PC-9 (cell line): ENCODE data around the gene ANKEF1. TPM values are rescaled to one million over a fixed set of nuclear protein-coding genes. Genes with fewer than 3 reads are reported as not detected.

Experiments
- BruUV-seq: library from RNA; stranded (reverse); fragments of 400-500 nt; replicated peaks from 2 replicates; lab custom pipeline; 2021; lab: Mats Ljungman, UMichigan
- CTCF ChIA-PET: fragments of 300-600 bp; sonication (Branson Sonifier 250); formaldehyde crosslinking; loops from one replicate; lab custom pipeline; 2022; ENCODE audit warnings: antibody characterized with exemption; lab: Charles Lee
- POLR2A ChIA-PET: fragments of 300-600 bp; sonication (Branson Sonifier 250); formaldehyde crosslinking; loops from one replicate; lab custom pipeline; 2022; ENCODE audit warnings: antibody characterized with exemption; ENCODE audit not compliant: unreplicated experiment; lab: Charles Lee
- DNase-seq, 2 experiments: peaks; one replicate each; pipeline versions ENCODE4 v3.0.0 to v3.0.0-alpha.2; 2015 to 2022; ENCODE audit warnings: mixed read lengths in 1 of 2
- H2AFZ ChIP-seq: fragments of 200-600 bp; sonication (generic); 2 replicates; pipeline ENCODE4 v1.8.1; 2017; ENCODE audit warnings: antibody characterized with exemption
- H3F3A ChIP-seq: fragments of 200-600 bp; sonication (generic); 2 replicates; pipeline ENCODE4 v1.8.1; 2017; ENCODE audit warnings: antibody characterized with exemption, mild to moderate bottlenecking, low read depth; ENCODE audit not compliant: insufficient read depth
- H3K27ac ChIP-seq: fragments of 200-600 bp; sonication (generic); 2 replicates; pipeline ENCODE4 v1.6.1; 2016; ENCODE audit warnings: mixed run types
- H3K27me3 ChIP-seq: fragments of 200-600 bp; sonication (generic); 2 replicates; pipeline ENCODE4 v1.6.1; 2016; ENCODE audit warnings: low read depth, mixed run types; ENCODE audit not compliant: insufficient read depth
- H3K36me3 ChIP-seq: fragments of 200-600 bp; sonication (generic); 2 replicates; pipeline ENCODE4 v1.6.1; 2016; ENCODE audit warnings: low read depth, mixed run types
- H3K4me1 ChIP-seq: fragments of 200-600 bp; sonication (generic); replicated peaks from 2 replicates; pipeline ENCODE4 v1.6.1; 2016; ENCODE audit warnings: mixed run types; ENCODE audit not compliant: insufficient read depth
- H3K4me2 ChIP-seq: fragments of 200-600 bp; sonication (generic); 2 replicates; pipeline ENCODE4 v1.6.1; 2017; ENCODE audit warnings: mixed run types
- H3K4me3 ChIP-seq: fragments of 200-600 bp; sonication (generic); 2 replicates; pipeline ENCODE4 v1.6.1; 2016; ENCODE audit warnings: mixed run types
- H3K79me2 ChIP-seq: fragments of 200-600 bp; sonication (generic); 2 replicates; pipeline ENCODE4 v1.6.1; 2017; ENCODE audit warnings: low read depth, mixed run types
- H3K9me2 ChIP-seq: fragments of 200-600 bp; sonication (generic); 2 replicates; pipeline ENCODE4 v1.8.1; 2017; ENCODE audit warnings: mild to moderate bottlenecking; ENCODE audit not compliant: insufficient read depth
- H3K9me3 ChIP-seq: fragments of 200-600 bp; sonication (generic); 2 replicates; pipeline ENCODE4 v1.8.1; 2016; ENCODE audit warnings: low read depth; ENCODE audit not compliant: insufficient read depth
- H4K20me1 ChIP-seq: fragments of 200-600 bp; sonication (generic); 2 replicates; pipeline ENCODE4 v1.8.1; 2017; ENCODE audit not compliant: insufficient read depth
- EZH2 ChIP-seq: fragments of 200-600 bp; sonication (generic); IDR thresholded peaks from 2 replicates; pipeline ENCODE4 v1.8.0; 2017; ENCODE audit warnings: antibody characterized with exemption, low read depth
- intact Hi-C: fragments of 100-400 bp; cut with micrococcal nuclease; formaldehyde crosslinking; loops from one replicate; pipeline ENCODE4 v1.10.0; 2022; ENCODE audit not compliant: unreplicated experiment
- total RNA-seq: library from RNA; stranded (reverse); gene quantifications from 2 replicates; pipeline ENCODE4 v1.2.3, GENCODE V29; 2021
- TF ChIP-seq, protein P1 (sequence below): fragments of 200-600 bp; sonication (generic); conservative IDR thresholded peaks from 2 replicates; pipeline ENCODE4 v1.6.1; 2017; ENCODE audit warnings: mixed run types, antibody characterized with exemption, mild to moderate bottlenecking, moderate library complexity

ANKEF1 gene
- total RNA-seq, 1 experiment from 2014 or later: 11.1 TPM

DNA sequence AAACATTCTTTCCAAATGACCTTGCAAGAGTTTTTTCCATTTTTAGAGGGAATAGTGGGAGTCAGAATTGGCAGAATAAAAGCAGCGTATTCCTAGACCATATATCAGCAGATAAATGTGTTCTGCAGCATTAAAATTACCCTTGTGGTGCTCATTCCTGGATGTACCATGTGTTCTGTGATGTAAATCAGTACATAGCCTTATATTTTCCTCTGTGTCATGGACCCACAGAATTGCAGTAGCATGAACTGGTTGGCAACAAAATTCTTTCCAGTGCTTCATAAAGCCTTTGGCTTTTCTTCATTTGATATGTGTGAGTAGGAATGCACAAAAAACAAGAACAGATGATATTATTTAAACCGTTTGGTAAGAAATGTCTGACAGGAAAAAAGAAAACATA lies 32.5 kb downstream of the ANKEF1 start:
- Histone ChIP-seq H4K20me1 (no peaks in the 10 kb centered on the region), H2AFZ (no peak overlapping the region), H3K9me3 (no peaks in the 10 kb centered on the region; the same call in 1 of the 2 replicates), H3K4me1 (no peaks in the 10 kb centered on the region), H3K4me3 (no peak overlapping the region), H3K79me2 (no peaks in the 10 kb centered on the region), H3K27ac (no peak overlapping the region), H3K36me3 (no peaks in the 10 kb centered on the region), H3K27me3 (no peaks in the 10 kb centered on the region), H3K4me2 (no peak overlapping the region), H3K9me2 (no peaks in the 10 kb centered on the region), H3F3A (no peaks in the 10 kb centered on the region)
- intact Hi-C loops: no loop called here
- ChIA-PET CTCF (no interaction called here), POLR2A (no interaction called here)
- no TSS peak for BruUV-seq
- no peak for TF ChIP-seq EZH2
- TF ChIP-seq, protein P1, sequence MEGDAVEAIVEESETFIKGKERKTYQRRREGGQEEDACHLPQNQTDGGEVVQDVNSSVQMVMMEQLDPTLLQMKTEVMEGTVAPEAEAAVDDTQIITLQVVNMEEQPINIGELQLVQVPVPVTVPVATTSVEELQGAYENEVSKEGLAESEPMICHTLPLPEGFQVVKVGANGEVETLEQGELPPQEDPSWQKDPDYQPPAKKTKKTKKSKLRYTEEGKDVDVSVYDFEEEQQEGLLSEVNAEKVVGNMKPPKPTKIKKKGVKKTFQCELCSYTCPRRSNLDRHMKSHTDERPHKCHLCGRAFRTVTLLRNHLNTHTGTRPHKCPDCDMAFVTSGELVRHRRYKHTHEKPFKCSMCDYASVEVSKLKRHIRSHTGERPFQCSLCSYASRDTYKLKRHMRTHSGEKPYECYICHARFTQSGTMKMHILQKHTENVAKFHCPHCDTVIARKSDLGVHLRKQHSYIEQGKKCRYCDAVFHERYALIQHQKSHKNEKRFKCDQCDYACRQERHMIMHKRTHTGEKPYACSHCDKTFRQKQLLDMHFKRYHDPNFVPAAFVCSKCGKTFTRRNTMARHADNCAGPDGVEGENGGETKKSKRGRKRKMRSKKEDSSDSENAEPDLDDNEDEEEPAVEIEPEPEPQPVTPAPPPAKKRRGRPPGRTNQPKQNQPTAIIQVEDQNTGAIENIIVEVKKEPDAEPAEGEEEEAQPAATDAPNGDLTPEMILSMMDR: no peak
- no peak for DNase-seq

DNA sequence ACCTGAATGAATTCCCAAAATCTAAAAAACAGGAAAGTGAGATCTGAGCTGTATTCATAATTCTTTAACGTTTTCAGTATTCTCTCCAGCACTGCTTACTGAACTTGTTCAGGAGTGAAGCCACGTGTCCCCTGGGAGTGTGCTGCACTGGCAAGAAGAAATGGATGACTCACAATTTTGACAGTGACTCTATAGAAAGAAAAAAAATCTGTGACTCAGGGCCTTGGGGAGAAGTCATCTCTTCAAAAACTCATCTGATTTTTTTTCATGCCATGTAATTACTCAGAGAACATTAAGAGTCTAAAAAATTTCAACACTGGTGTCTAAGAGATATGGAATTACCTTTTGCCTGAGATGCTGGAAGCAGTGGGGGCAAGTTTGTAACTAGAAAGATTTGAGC lies 39.7 kb downstream of the ANKEF1 start:
- DNase-seq: peak; percentile 48 to 92
- CTCF ChIA-PET: no interaction called here
- Histone ChIP-seq H3K9me2 (no peaks in the 10 kb centered on the region), H3K27me3 (no peaks in the 10 kb centered on the region), H3F3A (peaks cover 6% of the 10 kb centered on the region; the same call in 1 of the 2 replicates), H3K4me2 (peak overlapping the region; percentile 36; the same call in 1 of the 2 replicates), H4K20me1 (no peaks in the 10 kb centered on the region), H3K36me3 (no peaks in the 10 kb centered on the region), H3K4me3 (no peak overlapping the region), H3K27ac (no peak overlapping the region), H3K79me2 (no peaks in the 10 kb centered on the region), H3K4me1 (peaks cover 30% of the 10 kb centered on the region), H2AFZ (no peak overlapping the region), H3K9me3 (no peaks in the 10 kb centered on the region)
- no TSS peak for BruUV-seq
- TF ChIP-seq, protein P1: no peak
- no peak for TF ChIP-seq EZH2
- POLR2A ChIA-PET: no interaction called here
- intact Hi-C loops: no loop called here

DNA sequence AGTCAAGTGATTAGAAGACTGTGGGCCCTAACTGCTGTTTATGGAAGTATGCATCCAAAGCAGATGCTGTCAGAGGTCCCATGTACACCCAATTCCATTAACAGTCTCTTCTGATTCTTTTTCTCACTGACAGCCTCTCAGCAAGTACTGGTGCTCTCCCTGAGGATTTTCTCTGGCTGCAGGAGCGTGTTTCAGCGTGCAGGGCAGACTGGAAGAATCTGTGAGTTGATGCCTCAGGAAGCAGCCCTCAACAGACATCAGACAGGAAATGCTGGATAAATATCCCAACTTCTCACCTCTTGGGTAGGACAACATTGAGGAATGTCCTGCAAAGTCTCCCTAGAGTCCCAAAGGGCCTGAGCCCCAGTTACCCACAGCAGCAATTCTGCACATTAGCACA lies 40.8 kb downstream of the ANKEF1 start:
- no TSS peak for BruUV-seq
- Histone ChIP-seq H3K27ac (no peak overlapping the region), H3K4me1 (peaks cover 40% of the 10 kb centered on the region), H3K27me3 (no peaks in the 10 kb centered on the region), H3K4me3 (no peak overlapping the region), H3K36me3 (no peaks in the 10 kb centered on the region), H3K4me2 (no peak overlapping the region), H2AFZ (no peak overlapping the region), H3K79me2 (no peaks in the 10 kb centered on the region), H3K9me2 (no peaks in the 10 kb centered on the region), H3F3A (peaks cover 15% of the 10 kb centered on the region; the same call in 1 of the 2 replicates), H3K9me3 (no peaks in the 10 kb centered on the region), H4K20me1 (no peaks in the 10 kb centered on the region)
- intact Hi-C loops: no loop called here
- DNase-seq: no peak
- TF ChIP-seq, protein P1: no peak
- no peak for TF ChIP-seq EZH2
- ChIA-PET CTCF (no interaction called here), POLR2A (no interaction called here)
